H9 (cell line): ENCODE results near the gene CELA3A. TPM values are rescaled to one million over a fixed set of nuclear protein-coding genes. Genes with fewer than 3 reads are reported as not detected.

Source experiments
- DNase-seq: peaks from one replicate; pipeline ENCODE4 v3.0.0-alpha.2; 2017
- H2AFZ ChIP-seq: one replicate; pipeline ENCODE4 v1.6.1; 2013; ENCODE audit warnings: mild to moderate bottlenecking, low read length, control low read depth, moderate library complexity
- H2AK5ac ChIP-seq: 2 replicates; pipeline ENCODE4 v1.6.1; 2013; ENCODE audit warnings: low read length, control low read depth, mixed read lengths; ENCODE audit not compliant: insufficient read length
- H2BK120ac ChIP-seq: one replicate; pipeline ENCODE4 v1.6.1; 2013; ENCODE audit warnings: low read depth, mild to moderate bottlenecking, low read length, control low read depth, inconsistent platforms; ENCODE audit not compliant: poor library complexity, severe bottlenecking
- H2BK12ac ChIP-seq: 2 replicates; pipeline ENCODE4 v1.6.1; 2013; ENCODE audit warnings: low read length, control low read depth, mixed read lengths, low read depth; ENCODE audit not compliant: insufficient read length
- H2BK15ac ChIP-seq: 2 replicates; pipeline ENCODE4 v1.6.1; 2013; ENCODE audit warnings: low read depth, low read length, control low read depth
- H2BK20ac ChIP-seq: one replicate; pipeline ENCODE4 v1.6.1; 2013; ENCODE audit warnings: low read depth, mild to moderate bottlenecking, low read length, control low read depth, inconsistent platforms; ENCODE audit not compliant: poor library complexity, severe bottlenecking
- H2BK5ac ChIP-seq: 2 replicates; pipeline ENCODE4 v1.6.1; 2013; ENCODE audit warnings: low read length, control low read depth, mixed read lengths; ENCODE audit not compliant: insufficient read length
- H3K14ac ChIP-seq: 2 replicates; pipeline ENCODE4 v1.6.1; 2013; ENCODE audit warnings: low read length, control low read depth; ENCODE audit not compliant: insufficient read depth
- H3K18ac ChIP-seq: 2 replicates; pipeline ENCODE4 v1.6.1; 2013; ENCODE audit warnings: low read depth, mild to moderate bottlenecking, mixed read lengths, low read length, control low read depth; ENCODE audit not compliant: insufficient read length
- H3K23ac ChIP-seq: 2 replicates; pipeline ENCODE4 v1.6.1; 2013; ENCODE audit warnings: low read length, control low read depth, mixed read lengths, low read depth; ENCODE audit not compliant: insufficient read length
- H3K23me2 ChIP-seq: 2 replicates; pipeline ENCODE4 v1.6.1; 2013; ENCODE audit warnings: low read depth, mild to moderate bottlenecking, mixed read lengths, low read length, control low read depth; ENCODE audit not compliant: insufficient read length, poor library complexity, severe bottlenecking
- H3K27ac ChIP-seq: 2 replicates; pipeline ENCODE4 v1.5.1; 2013; ENCODE audit warnings: low read length, control low read depth, mixed read lengths, low read depth; ENCODE audit not compliant: insufficient read length
- H3K27me3 ChIP-seq: 2 replicates; pipeline ENCODE4 v1.6.1; 2013; ENCODE audit warnings: low read length, control low read depth, inconsistent platforms; ENCODE audit not compliant: insufficient read depth
- H3K4ac ChIP-seq: 2 replicates; pipeline ENCODE4 v1.6.1; 2013; ENCODE audit warnings: low read depth, mild to moderate bottlenecking, control low read depth, inconsistent platforms, low read length, moderate library complexity
- H3K4me1 ChIP-seq: 2 replicates; pipeline ENCODE4 v1.6.1; 2013; ENCODE audit warnings: low read length, control low read depth, inconsistent platforms; ENCODE audit not compliant: insufficient read depth
- H3K4me2 ChIP-seq: 2 replicates; pipeline ENCODE4 v1.6.1; 2013; ENCODE audit warnings: low read length, control low read depth, mixed read lengths; ENCODE audit not compliant: insufficient read length, insufficient read depth
- H3K56ac ChIP-seq: 2 replicates; pipeline ENCODE4 v1.6.1; 2013; ENCODE audit warnings: low read depth, mild to moderate bottlenecking, mixed read lengths, low read length, control low read depth; ENCODE audit not compliant: insufficient read length
- H3K79me1 ChIP-seq: 2 replicates; pipeline ENCODE4 v1.6.1; 2013; ENCODE audit warnings: low read depth, mild to moderate bottlenecking, moderate library complexity, low read length, control low read depth, inconsistent platforms; ENCODE audit not compliant: insufficient read depth, poor library complexity, severe bottlenecking
- H3K79me2 ChIP-seq: 2 replicates; pipeline ENCODE4 v1.6.1; 2013; ENCODE audit warnings: low read length, control low read depth, inconsistent platforms; ENCODE audit not compliant: insufficient read depth
- H3K9ac ChIP-seq: 2 replicates; pipeline ENCODE4 v1.6.1; 2013; ENCODE audit warnings: low read length, control low read depth, mixed read lengths; ENCODE audit not compliant: insufficient read length; ENCODE audit errors: extremely low read depth
- H3K9me3 ChIP-seq: one replicate; pipeline ENCODE4 v1.6.1; 2013; ENCODE audit warnings: low read depth, low read length, inconsistent platforms; ENCODE audit not compliant: control insufficient read depth
- H3T11ph ChIP-seq: one replicate; pipeline ENCODE4 v1.6.1; 2013; ENCODE audit warnings: mild to moderate bottlenecking, low read length, control low read depth, inconsistent platforms
- H4K20me1 ChIP-seq: one replicate; pipeline ENCODE4 v1.6.1; 2013; ENCODE audit not compliant: control insufficient read depth, insufficient read length, insufficient read depth
- H4K5ac ChIP-seq: 2 replicates; pipeline ENCODE4 v1.6.1; 2013; ENCODE audit warnings: low read depth, mild to moderate bottlenecking, mixed read lengths, low read length, control low read depth; ENCODE audit not compliant: insufficient read length
- H4K8ac ChIP-seq: replicated peaks from 2 replicates; pipeline ENCODE4 v1.6.1; 2013; ENCODE audit warnings: low read length, control low read depth, mixed read lengths, low read depth; ENCODE audit not compliant: insufficient read length
- H4K91ac ChIP-seq: 2 replicates; pipeline ENCODE4 v1.6.1; 2013; ENCODE audit warnings: low read depth, mild to moderate bottlenecking, moderate library complexity, mixed read lengths, low read length, control low read depth; ENCODE audit not compliant: insufficient read length
- H3K27ac Mint-ChIP-seq, 3 experiments: 2 replicates in 2 of 3; 3 replicates in 1 of 3; pipeline ENCODE4 v1.8.0; 2020 to 2021; ENCODE audit warnings: mixed read lengths in 3 of 3, mild to moderate bottlenecking in 1 of 3, moderate library complexity in 1 of 3
- H3K27me3 Mint-ChIP-seq: 2 replicates; pipeline ENCODE4 v1.8.0; 2021; ENCODE audit warnings: low read depth, mild to moderate bottlenecking, moderate library complexity, mixed read lengths
- H3K36me3 Mint-ChIP-seq, 3 experiments: 2 replicates in 2 of 3; 3 replicates in 1 of 3; pipeline ENCODE4 v1.8.0; 2020 to 2021; ENCODE audit warnings: low read depth in 3 of 3, mixed read lengths in 3 of 3; ENCODE audit not compliant: insufficient read depth in 1 of 3
- H3K4me1 Mint-ChIP-seq, 2 experiments: 2 replicates each; pipeline ENCODE4 v1.8.0; 2020; ENCODE audit warnings: mixed read lengths in 2 of 2
- H3K4me3 Mint-ChIP-seq, 2 experiments: 2 replicates in 1 of 2; 3 replicates in 1 of 2; pipeline ENCODE4 v1.8.0; 2020 to 2021; ENCODE audit warnings: mild to moderate bottlenecking in 2 of 2, mixed read lengths in 2 of 2, moderate library complexity in 1 of 2
- H3K9me3 Mint-ChIP-seq, 2 experiments: 2 replicates in 1 of 2; 3 replicates in 1 of 2; pipeline ENCODE4 v1.8.0; 2020; ENCODE audit warnings: mild to moderate bottlenecking in 2 of 2, mixed read lengths in 2 of 2, moderate library complexity in 1 of 2
- CTCF ChIP-seq: fragments of 200-600 bp; sonication (generic); conservative IDR thresholded peaks from 3 replicates; pipeline ENCODE4 v1.8.0; 2021; ENCODE audit warnings: antibody characterized with exemption, mild to moderate bottlenecking
- WGBS: extraction: QIAGEN DNeasy Blood & Tissue Kit; methylation state at CpG from one replicate; pipeline ENCODE4 v1.1.7; 2013; ENCODE audit warnings: missing lambda C conversion rate, low lambda C conversion rate, mixed read lengths; ENCODE audit not compliant: insufficient read length; ENCODE audit errors: extremely low coverage; 5-methylcytosine and 5-hydroxymethylcytosine counted together
- total RNA-seq: library from RNA; stranded (reverse); gene quantifications from 2 replicates; pipeline ENCODE4 v1.2.1, GENCODE V29; 2021

CELA3A gene
- total RNA-seq, 1 experiment from 2014 or later = not detected

- Histone ChIP-seq H3K18ac (no peak overlapping the region), H3K4me1 (no peaks in the 10 kb centered on the region; the same call in 1 of the 2 replicates)
Measured at GRCh38 chr1:22021061-22021460, 19.6 kb downstream of the CELA3A start.

More at GRCh38 chr1:22021061-22021460, 19.6 kb downstream of the CELA3A start:
- no peak for DNase-seq
- H3K9ac ChIP-seq = no peak overlapping the region
- no peak overlapping the region for H2BK15ac ChIP-seq
- H4K8ac ChIP-seq = no peak overlapping the region
- TF ChIP-seq CTCF = no peak
- H3K23me2 ChIP-seq = peaks cover 5% of the 10 kb centered on the region
- no peak overlapping the region for H3K27ac ChIP-seq
- H3K79me2 ChIP-seq = no peaks in the 10 kb centered on the region
- Mint-ChIP-seq H3K27ac (no peak overlapping the region), H3K27me3 (no peaks in the 10 kb centered on the region), H3K4me1 (peaks cover 18 to 23% of the 10 kb centered on the region in 2 experiments), H3K4me3 (no peak overlapping the region), H3K9me3 (peaks cover 0 to 5% of the 10 kb centered on the region in 2 experiments; a peak in 2 of 5 replicates), H3K36me3 (no peaks in the 10 kb centered on the region; a peak in 1 of 7 replicates)
- no CpG with 5 or more reads among the region's 6 CpGs for WGBS
- no peak overlapping the region for H2BK12ac ChIP-seq
- no peak overlapping the region for H4K5ac ChIP-seq
- H3K79me1 ChIP-seq = no peaks in the 10 kb centered on the region
- H3K4ac ChIP-seq = no peak overlapping the region
- H2BK20ac ChIP-seq = no peak overlapping the region
- H3K9me3 ChIP-seq = no peaks in the 10 kb centered on the region
- H3K14ac ChIP-seq = no peak overlapping the region
- no peak overlapping the region for H3K56ac ChIP-seq
- no peak overlapping the region for H3K4me2 ChIP-seq
- H2BK120ac ChIP-seq = no peak overlapping the region
- H2AK5ac ChIP-seq = no peak overlapping the region
- no peak overlapping the region for H4K91ac ChIP-seq
- no peak overlapping the region for H2AFZ ChIP-seq
- H2BK5ac ChIP-seq = no peak overlapping the region
- H4K20me1 ChIP-seq = no peaks in the 10 kb centered on the region
- H3K27me3 ChIP-seq = no peaks in the 10 kb centered on the region
- no peak overlapping the region for H3K23ac ChIP-seq
- no peak overlapping the region for H3T11ph ChIP-seq
